ENCODE data around the gene VRK2.

DNA sequence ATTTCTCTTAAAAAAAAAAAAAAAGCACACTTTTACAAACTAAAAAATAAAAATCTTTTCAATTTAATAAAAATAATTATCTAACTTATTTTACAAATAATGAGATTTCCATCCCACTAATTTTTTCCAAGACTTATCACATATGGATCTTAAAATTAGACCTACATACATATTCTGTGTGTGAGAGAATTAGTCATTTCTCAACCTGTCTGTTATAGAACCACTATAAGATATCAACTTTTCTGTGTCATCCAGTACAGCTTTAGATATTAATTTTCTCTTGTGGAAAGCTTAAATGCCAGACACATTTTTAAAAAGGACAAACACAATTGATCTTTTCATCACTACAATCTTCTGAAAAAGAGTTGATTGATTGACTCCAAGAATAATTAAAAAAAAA lies 156.4 kb downstream of the VRK2 start:
- TF ChIP-seq, protein P1, sequence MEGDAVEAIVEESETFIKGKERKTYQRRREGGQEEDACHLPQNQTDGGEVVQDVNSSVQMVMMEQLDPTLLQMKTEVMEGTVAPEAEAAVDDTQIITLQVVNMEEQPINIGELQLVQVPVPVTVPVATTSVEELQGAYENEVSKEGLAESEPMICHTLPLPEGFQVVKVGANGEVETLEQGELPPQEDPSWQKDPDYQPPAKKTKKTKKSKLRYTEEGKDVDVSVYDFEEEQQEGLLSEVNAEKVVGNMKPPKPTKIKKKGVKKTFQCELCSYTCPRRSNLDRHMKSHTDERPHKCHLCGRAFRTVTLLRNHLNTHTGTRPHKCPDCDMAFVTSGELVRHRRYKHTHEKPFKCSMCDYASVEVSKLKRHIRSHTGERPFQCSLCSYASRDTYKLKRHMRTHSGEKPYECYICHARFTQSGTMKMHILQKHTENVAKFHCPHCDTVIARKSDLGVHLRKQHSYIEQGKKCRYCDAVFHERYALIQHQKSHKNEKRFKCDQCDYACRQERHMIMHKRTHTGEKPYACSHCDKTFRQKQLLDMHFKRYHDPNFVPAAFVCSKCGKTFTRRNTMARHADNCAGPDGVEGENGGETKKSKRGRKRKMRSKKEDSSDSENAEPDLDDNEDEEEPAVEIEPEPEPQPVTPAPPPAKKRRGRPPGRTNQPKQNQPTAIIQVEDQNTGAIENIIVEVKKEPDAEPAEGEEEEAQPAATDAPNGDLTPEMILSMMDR (IDR thresholded peaks at IDR 0.05; ENCODE audit: low read length), result no peak
- TF ChIP-seq EZH2 (IDR thresholded peaks at IDR 0.05; ENCODE audit: borderline replicate concordance, low read length), result no peak

All from OCI-LY1 (cell line).